Measurements from ENCODE around the gene ST6GALNAC6. TPM values are rescaled to one million over a fixed set of nuclear protein-coding genes. Genes with fewer than 3 reads are reported as not detected.

Gene ST6GALNAC6
- total RNA-seq, 2 experiments from 2014 or later = 36.9 to 38.8 TPM

GRCh38 chr9:127854184-127854806 lies 45.1 kb downstream of the ST6GALNAC6 start, which contains the start of gene ENG:
Gene ENG, minus strand, starts transcription at chr9:127854658. Its CDS starts 303 bp downstream, at chr9:127854355.
- Mint-ChIP-seq H3K4me1 (ENCODE audit: low read depth) (peaks cover 22% of the 10 kb centered on the region), H3K36me3 (ENCODE audit: low read depth) (peaks cover 12% of the 10 kb centered on the region), H3K27ac (peak within 1 kb of the TSS; percentile 83), H3K9me3 (peaks cover 2% of the 10 kb centered on the region), H3K4me3 (peak within 1 kb of the TSS; percentile 82), H3K27me3 (no peaks in the 10 kb centered on the region)
- ChIA-PET CTCF (interaction anchor here (1.0 to 9.2 kb wide), 5 partner anchors 7 to 119 kb away, joined by 3 to 107 read pairs (median 6); partner anchors contain the start of genes ST6GALNAC4 and TOR2A), POLR2A (interaction anchor here (0.7 to 2.8 kb wide), 6 partner anchors 8 to 284 kb away, joined by 3 to 9 read pairs (median 4); partner anchors contain the start of gene CDK9)
- DNase-seq (peak; percentile 38), ATAC-seq (peak; percentile 72)
- no peak for TF ChIP-seq CTCF (IDR thresholded peaks at IDR 0.05)
- intact Hi-C loops (cut with micrococcal nuclease) = no loop called here

GRCh38 chr9:127853312-127854183 lies 45.9 kb downstream of the ST6GALNAC6 start:
- Mint-ChIP-seq H3K27me3 (no peaks in the 10 kb centered on the region), H3K9me3 (peaks cover 10% of the 10 kb centered on the region), H3K36me3 (ENCODE audit: low read depth) (peaks cover 20% of the 10 kb centered on the region), H3K4me1 (ENCODE audit: low read depth) (peaks cover 22% of the 10 kb centered on the region), H3K4me3 (peak overlapping the region; percentile 82), H3K27ac (peak overlapping the region; percentile 83)
- no peak for TF ChIP-seq CTCF (IDR thresholded peaks at IDR 0.05)
- POLR2A ChIA-PET = interaction anchor here (1.1 to 2.8 kb wide), 6 partner anchors 9 to 68 kb away, joined by 3 to 9 read pairs (median 4); partner anchors contain the start of gene CDK9
- DNase-seq (no peak), ATAC-seq (peak; percentile 43)
- CTCF ChIA-PET = interaction anchor here (1.0 to 9.2 kb wide), 5 partner anchors 8 to 118 kb away, joined by 3 to 107 read pairs (median 6); partner anchors contain the start of genes ST6GALNAC4 and TOR2A
- intact Hi-C loops (cut with micrococcal nuclease) = no loop called here

GRCh38 chr9:127852829-127853228 lies 46.6 kb downstream of the ST6GALNAC6 start:
- Mint-ChIP-seq H3K27ac (peak overlapping the region; percentile 20), H3K4me1 (ENCODE audit: low read depth) (peaks cover 22% of the 10 kb centered on the region), H3K9me3 (peaks cover 12% of the 10 kb centered on the region), H3K4me3 (peak overlapping the region; percentile 82), H3K36me3 (ENCODE audit: low read depth) (peaks cover 22% of the 10 kb centered on the region), H3K27me3 (no peaks in the 10 kb centered on the region)
- ChIA-PET CTCF (interaction anchor here (0.9 to 9.2 kb wide), 8 partner anchors 9 to 263 kb away, joined by 3 to 107 read pairs (median 4); partner anchors contain the start of genes ST6GALNAC4 and TOR2A), POLR2A (interaction anchor here (0.7 to 2.6 kb wide), 6 partner anchors 10 to 67 kb away, joined by 3 to 9 read pairs (median 3); partner anchors contain the start of gene CDK9)
- no peak for TF ChIP-seq CTCF (IDR thresholded peaks at IDR 0.05)
- intact Hi-C loops (cut with micrococcal nuclease) = no loop called here
- DNase-seq (no peak), ATAC-seq (no peak)

GRCh38 chr9:127850286-127850830 lies 49.0 kb downstream of the ST6GALNAC6 start:
- ATAC-seq (no peak), DNase-seq (no peak)
- H3K4me1 Mint-ChIP-seq (ENCODE audit: low read depth) = peaks cover 16% of the 10 kb centered on the region
- no peak overlapping the region for H3K27ac Mint-ChIP-seq
- CTCF ChIA-PET = no interaction called here
- POLR2A ChIA-PET = interaction anchor here (1.2 kb wide), 1 partner anchor 42 kb away, joined by 3 read pairs; no protein-coding TSS in a partner anchor
- peaks cover 22% of the 10 kb centered on the region for H3K36me3 Mint-ChIP-seq (ENCODE audit: low read depth)
- H3K9me3 Mint-ChIP-seq = peaks cover 12% of the 10 kb centered on the region
- no peak for TF ChIP-seq CTCF (IDR thresholded peaks at IDR 0.05)
- intact Hi-C loops (cut with micrococcal nuclease) = no loop called here
- no peaks in the 10 kb centered on the region for H3K27me3 Mint-ChIP-seq
- H3K4me3 Mint-ChIP-seq = no peak overlapping the region
